ENCODE results near the gene INO80C. TPM values are rescaled to one million over a fixed set of nuclear protein-coding genes. Genes with fewer than 3 reads are reported as not detected.
A peak's percentile ranks its signal among the peaks of the same experiment; 100 is the strongest.

Gene INO80C
- polyA plus RNA-seq, 1 donor (not counting 4 experiments of a cell fraction or from before 2014, with no cell fraction given), result 54.7 TPM

DNA sequence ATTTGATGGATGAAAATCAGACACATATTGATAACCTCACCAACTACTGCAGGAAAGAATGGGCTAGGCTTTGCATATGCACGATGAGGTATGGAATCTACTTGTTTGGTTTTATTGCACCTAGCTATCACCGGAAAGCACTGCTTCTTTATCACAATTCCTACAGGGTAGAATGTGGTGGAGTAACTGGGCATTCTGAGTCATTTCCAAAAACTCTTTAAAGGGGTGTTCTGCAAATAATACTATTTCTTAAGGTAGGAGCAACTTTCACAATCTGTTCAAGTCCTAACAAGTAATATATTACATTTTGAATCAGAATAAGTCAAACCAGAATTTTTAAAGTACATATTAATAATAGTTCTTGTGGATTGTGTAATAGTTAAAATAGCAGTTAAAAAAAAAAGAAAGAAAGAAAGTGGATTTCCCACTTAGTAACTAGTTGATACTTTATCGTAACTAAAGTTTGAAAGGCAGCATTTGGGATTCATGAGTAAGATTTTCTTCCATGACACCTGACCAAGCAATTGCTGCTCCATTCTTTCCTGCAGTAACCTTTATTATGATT is 40.5 kb downstream of the INO80C start:
- Histone ChIP-seq H3K9me1 (ENCODE audit: control insufficient read depth, extremely low read depth, insufficient read depth, low read length) (peaks cover 3% of the 10 kb centered on the region), H3K9me3 (ENCODE audit: control insufficient read depth, low read depth, low read length) (no peaks in the 10 kb centered on the region), H2AFZ (ENCODE audit: control insufficient read depth, low read length) (no peak overlapping the region), H3K27ac (ENCODE audit: control insufficient read depth, insufficient read depth, low read length) (peak overlapping the region; percentile 78), H3K9ac (ENCODE audit: control insufficient read depth, extremely low read depth, insufficient read depth, low read length) (peak overlapping the region; percentile 25), H3K4me1 (ENCODE audit: control insufficient read depth, extremely low read depth, insufficient read depth, low read length) (peaks cover 48% of the 10 kb centered on the region), H4K20me1 (ENCODE audit: control insufficient read depth, extremely low read depth, insufficient read depth, low read length) (no peaks in the 10 kb centered on the region), H3K36me3 (ENCODE audit: control insufficient read depth in 2 of 2, extremely low read depth in 1 of 2, insufficient read depth in 2 of 2, low read length in 2 of 2) (peaks cover 0 to 3% of the 10 kb centered on the region in 2 experiments), H3K27me3 (ENCODE audit: control insufficient read depth, extremely low read depth, insufficient read depth, low read length) (no peaks in the 10 kb centered on the region), H3K4me3 (ENCODE audit: control insufficient read depth in 2 of 3, extremely low read depth in 1 of 3, insufficient read depth in 2 of 3, low read depth in 1 of 3, low read length in 3 of 3) (peak overlapping the region in 2 of 3 experiments; percentile 36 to 46), H3K4me2 (ENCODE audit: control insufficient read depth, extremely low read depth, insufficient read depth, low read depth, low read length) (peak overlapping the region; percentile 72), H3K79me2 (ENCODE audit: control insufficient read depth, insufficient read depth, low read length) (no peaks in the 10 kb centered on the region)
- TF ChIP-seq, protein P1, sequence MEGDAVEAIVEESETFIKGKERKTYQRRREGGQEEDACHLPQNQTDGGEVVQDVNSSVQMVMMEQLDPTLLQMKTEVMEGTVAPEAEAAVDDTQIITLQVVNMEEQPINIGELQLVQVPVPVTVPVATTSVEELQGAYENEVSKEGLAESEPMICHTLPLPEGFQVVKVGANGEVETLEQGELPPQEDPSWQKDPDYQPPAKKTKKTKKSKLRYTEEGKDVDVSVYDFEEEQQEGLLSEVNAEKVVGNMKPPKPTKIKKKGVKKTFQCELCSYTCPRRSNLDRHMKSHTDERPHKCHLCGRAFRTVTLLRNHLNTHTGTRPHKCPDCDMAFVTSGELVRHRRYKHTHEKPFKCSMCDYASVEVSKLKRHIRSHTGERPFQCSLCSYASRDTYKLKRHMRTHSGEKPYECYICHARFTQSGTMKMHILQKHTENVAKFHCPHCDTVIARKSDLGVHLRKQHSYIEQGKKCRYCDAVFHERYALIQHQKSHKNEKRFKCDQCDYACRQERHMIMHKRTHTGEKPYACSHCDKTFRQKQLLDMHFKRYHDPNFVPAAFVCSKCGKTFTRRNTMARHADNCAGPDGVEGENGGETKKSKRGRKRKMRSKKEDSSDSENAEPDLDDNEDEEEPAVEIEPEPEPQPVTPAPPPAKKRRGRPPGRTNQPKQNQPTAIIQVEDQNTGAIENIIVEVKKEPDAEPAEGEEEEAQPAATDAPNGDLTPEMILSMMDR (optimal IDR thresholded peaks at IDR 0.05 in 1 of 3, IDR thresholded peaks at IDR 0.05 in 1 of 3, conservative IDR thresholded peaks at IDR 0.05 in 1 of 3; ENCODE audit: extremely low read depth in 1 of 3, insufficient read depth in 2 of 3, low read length in 3 of 3), result no peak
- TF ChIP-seq EZH2 (IDR thresholded peaks at IDR 0.05; ENCODE audit: low read length), result no peak
- dilution Hi-C loops (cut with MboI; ENCODE audit: extremely low pct_ligation_motif_present, low sequenced_read_pairs), result no loop called here
- peak; percentile 63 for FAIRE-seq
- peak; percentile 88 for DNase-seq (ENCODE audit: low read depth, low spot score)

DNA sequence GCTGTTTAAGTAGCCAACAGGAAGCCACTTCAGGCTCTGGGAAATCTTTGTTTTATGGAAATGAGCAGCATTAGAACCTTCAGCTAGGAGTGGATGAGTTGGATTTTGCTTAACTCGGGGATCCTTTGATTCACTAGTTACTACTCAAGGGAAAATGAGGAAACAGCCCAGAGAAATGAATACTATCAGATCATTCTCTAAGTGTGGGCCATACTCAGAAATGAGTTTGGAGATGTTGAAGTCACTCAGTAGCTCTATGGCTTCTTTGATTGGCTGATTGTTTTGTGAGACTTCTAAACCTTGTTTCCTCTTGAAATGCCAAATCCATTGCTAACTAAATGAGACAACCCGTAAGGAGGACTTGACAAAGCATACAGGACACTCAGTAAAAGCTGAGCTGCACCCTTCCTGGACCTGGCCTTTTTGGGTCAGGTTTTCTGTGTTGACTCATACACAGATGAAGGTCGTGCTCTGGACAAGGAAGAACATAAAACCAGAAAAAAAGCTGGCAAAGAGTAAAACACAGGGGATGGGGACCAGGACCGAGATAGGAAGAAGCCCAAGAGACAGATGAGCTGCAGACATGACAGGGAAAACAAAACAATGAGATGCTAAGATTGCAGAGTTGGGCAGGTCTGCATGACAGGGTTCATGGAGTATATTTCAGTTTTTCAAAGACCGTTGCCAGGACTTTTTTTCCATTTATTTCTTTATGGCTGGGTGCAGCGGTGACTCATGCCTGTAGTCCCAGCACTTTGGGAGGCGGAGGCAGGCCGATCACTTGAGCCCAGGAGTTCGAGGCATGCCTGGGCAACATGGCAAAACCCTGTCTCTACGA is 41.6 kb downstream of the INO80C start:
- H3K9me1 ChIP-seq (ENCODE audit: control insufficient read depth, extremely low read depth, insufficient read depth, low read length), result no peaks in the 10 kb centered on the region
- dilution Hi-C loops (cut with MboI; ENCODE audit: extremely low pct_ligation_motif_present, low sequenced_read_pairs), result no loop called here
- H3K9me3 ChIP-seq (ENCODE audit: control insufficient read depth, low read depth, low read length), result no peaks in the 10 kb centered on the region
- no peaks in the 10 kb centered on the region for H3K27me3 ChIP-seq (ENCODE audit: control insufficient read depth, extremely low read depth, insufficient read depth, low read length)
- no peaks in the 10 kb centered on the region for H3K79me2 ChIP-seq (ENCODE audit: control insufficient read depth, insufficient read depth, low read length)
- H4K20me1 ChIP-seq (ENCODE audit: control insufficient read depth, extremely low read depth, insufficient read depth, low read length), result no peaks in the 10 kb centered on the region
- H3K36me3 ChIP-seq (ENCODE audit: control insufficient read depth in 2 of 2, extremely low read depth in 1 of 2, insufficient read depth in 2 of 2, low read length in 2 of 2), result peaks cover 0 to 3% of the 10 kb centered on the region in 2 experiments
- peak overlapping the region; percentile 72 for H3K4me2 ChIP-seq (ENCODE audit: control insufficient read depth, extremely low read depth, insufficient read depth, low read depth, low read length)
- peak overlapping the region; percentile 24 for H3K9ac ChIP-seq (ENCODE audit: control insufficient read depth, extremely low read depth, insufficient read depth, low read length)
- peak; percentile 71 for FAIRE-seq
- TF ChIP-seq, protein P1 (optimal IDR thresholded peaks at IDR 0.05 in 1 of 3, IDR thresholded peaks at IDR 0.05 in 1 of 3, conservative IDR thresholded peaks at IDR 0.05 in 1 of 3; ENCODE audit: extremely low read depth in 1 of 3, insufficient read depth in 2 of 3, low read length in 3 of 3), result no peak
- TF ChIP-seq EZH2 (IDR thresholded peaks at IDR 0.05; ENCODE audit: low read length), result no peak
- H3K4me1 ChIP-seq (ENCODE audit: control insufficient read depth, extremely low read depth, insufficient read depth, low read length), result peaks cover 48% of the 10 kb centered on the region
- peak overlapping the region; percentile 78 for H3K27ac ChIP-seq (ENCODE audit: control insufficient read depth, insufficient read depth, low read length)
- H3K4me3 ChIP-seq (ENCODE audit: control insufficient read depth in 2 of 3, extremely low read depth in 1 of 3, insufficient read depth in 2 of 3, low read depth in 1 of 3, low read length in 3 of 3), result peak overlapping the region in 1 of 3 experiments; percentile 5
- peak overlapping the region; percentile 43 for H2AFZ ChIP-seq (ENCODE audit: control insufficient read depth, low read length)
- no peak for DNase-seq (ENCODE audit: low read depth, low spot score)
